ENCODE data around the gene PLXNB3.

The PLXNB3 gene

DNA sequence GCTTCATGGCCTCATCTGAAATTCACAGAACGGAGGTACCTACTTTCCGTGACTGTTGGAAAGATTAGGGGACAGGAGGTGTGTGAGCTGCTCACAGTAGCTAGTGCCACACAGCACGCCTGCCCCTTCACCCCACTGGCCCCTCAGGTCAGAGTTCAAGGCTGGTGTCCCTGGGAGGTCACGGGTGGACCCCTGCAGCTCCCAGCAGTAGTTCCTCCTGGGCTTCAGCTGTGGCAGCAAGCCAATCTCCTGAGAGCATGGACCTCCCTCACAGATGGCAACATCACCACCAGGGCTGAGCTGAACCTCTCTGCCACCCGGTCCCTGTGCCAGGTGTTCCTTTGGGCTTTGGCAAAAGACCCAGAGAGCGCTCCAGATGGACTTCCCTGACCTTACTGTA, 28.3 kb downstream of the PLXNB3 start:
- no peak for DNase-seq (ENCODE audit: low spot score)

DNA sequence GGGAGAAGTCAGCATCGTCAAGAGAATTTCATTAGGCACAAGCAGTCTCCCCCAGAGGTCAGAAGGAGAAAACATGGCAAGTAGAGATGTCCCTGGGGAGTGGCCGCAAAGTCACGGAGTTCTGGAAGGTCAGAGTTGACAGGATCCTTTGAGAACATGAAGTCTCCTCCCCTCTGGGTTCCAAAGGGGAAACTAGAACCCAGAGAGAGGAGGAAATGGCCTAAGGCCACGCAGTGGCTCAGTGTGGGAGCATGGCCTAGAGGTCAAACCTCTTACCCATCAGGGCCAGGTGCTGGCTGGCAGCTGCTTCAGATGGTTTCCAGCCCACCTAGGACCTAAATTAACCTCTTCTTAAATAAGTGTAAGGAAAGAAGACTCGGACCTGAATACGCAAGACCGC, 29.2 kb downstream of the PLXNB3 start:
- no peak for DNase-seq (ENCODE audit: low spot score)

DNA sequence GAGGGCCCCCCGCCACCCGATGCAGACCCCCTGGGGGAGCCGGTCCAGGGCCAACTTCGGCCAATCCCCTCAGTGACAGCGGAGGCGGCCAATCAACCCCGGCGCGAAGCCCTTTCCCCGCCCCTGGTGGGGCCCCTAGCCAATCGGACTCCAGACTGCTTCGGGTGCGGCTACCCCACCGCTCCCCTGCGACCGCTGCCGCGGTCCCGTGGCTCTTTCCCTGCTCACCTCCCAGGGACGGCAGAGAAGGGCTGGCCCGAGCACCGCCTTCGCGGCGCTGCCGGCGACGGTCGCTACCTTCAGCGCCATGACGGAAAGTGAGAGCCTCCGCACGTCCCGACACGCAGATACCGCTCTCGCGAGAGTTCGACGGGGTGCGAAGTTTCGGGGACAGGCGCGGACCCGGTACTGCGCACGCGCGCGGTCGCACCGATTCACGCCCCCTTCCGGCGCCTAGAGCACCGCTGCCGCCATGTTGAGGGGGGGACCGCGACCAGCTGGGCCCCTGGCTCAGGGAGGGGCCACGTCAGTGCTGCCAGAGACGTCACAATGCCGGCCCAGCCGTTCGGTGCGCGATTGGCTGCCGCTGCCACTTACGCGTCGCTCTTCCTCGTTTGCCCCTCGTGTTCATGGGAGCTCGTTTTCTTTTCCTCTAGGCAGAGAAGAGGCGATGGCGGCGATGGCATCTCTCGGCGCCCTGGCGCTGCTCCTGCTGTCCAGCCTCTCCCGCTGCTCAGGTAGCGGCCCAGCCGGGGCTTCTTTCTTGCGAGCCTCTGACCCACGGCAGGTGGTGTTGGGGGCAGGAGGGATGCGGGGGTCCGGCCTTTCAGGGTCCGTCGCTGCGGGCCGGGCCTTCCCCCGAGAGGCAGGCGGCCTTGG, 30.2 kb downstream of the PLXNB3 start, which contains the start of the genes IDH3G and SSR4:
Gene IDH3G, minus strand, starts transcription at position 358 of the 879 bp plus-strand sequence. Its CDS starts 49 bp downstream, at position 309.
Gene SSR4, plus strand, starts transcription at position 651 of the 879 bp plus-strand sequence. Its CDS starts 20 bp downstream, at position 671.
- DNase-seq (ENCODE audit: low spot score): peak; percentile 89

DNA sequence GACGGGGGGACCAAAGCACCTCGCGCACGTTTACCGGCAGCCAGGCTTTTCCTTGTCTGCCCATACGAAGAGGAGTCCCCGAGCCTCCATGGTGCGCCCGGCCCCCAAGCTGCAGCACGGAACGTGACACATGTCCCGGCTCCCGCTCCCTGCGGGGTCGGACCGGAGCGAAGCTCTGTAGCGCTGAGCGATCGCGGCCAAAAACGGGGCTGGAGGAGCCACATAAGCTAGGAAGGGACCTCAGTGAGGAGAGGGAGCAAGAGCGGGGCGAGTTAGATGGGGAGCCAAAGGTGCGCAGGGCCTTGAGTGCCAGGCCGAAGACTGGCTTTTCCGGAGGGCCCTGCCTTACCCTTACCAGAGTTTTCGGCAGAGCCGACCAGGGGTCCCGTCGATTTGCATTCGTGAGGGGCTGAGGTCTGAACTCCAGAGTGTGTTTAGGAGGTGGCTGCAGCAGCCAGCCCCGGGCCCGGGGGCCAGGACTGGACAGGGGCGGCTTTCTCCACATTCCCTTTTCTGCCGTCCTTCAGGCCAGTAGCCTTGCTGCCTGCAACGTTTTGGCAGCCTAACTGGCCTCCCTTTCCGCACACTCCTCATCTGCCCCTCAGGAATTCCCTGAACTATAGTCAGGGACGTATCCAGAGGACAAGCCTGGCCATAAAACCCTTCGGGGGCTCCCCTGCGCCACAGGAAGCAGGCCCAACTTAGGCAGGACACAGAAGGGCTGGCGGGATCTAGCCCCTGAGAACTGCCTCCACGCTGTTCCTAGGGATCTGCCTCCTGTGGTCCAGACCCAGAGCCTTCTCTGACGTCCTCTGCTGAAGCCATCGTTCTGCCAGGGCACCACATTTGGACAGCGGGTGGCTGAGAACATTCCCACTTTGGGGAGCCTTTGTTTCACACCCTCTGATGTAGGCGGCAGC, 31.1 kb downstream of the PLXNB3 start:
- no peak for DNase-seq (ENCODE audit: low spot score)

DNA sequence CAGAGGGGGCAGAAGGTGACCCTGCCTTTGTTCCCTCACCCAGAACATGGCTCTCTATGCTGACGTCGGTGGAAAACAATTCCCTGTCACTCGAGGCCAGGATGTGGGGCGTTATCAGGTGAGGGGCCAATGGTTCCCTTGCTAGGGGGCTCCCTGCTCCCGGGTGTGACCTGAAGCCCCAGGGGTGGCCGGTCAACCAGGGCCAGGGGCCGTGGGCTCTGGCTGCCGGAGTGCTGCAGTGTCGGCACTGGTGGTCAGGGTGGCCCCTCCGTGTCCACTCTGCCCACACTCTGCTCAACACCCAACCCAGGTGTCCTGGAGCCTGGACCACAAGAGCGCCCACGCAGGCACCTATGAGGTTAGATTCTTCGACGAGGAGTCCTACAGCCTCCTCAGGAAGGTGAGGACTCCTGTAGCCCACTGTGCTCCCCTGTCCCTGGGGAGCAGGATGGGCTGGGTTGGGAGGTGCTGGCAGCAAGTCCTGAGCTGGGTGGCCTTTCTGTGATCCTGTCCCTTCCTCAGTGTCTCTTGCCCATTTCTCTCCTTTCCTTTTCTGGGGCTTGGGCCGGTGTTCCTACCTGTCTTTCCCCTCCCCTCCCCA, 33.5 kb downstream of the PLXNB3 start:
- no peak for DNase-seq (ENCODE audit: low spot score)

DNA sequence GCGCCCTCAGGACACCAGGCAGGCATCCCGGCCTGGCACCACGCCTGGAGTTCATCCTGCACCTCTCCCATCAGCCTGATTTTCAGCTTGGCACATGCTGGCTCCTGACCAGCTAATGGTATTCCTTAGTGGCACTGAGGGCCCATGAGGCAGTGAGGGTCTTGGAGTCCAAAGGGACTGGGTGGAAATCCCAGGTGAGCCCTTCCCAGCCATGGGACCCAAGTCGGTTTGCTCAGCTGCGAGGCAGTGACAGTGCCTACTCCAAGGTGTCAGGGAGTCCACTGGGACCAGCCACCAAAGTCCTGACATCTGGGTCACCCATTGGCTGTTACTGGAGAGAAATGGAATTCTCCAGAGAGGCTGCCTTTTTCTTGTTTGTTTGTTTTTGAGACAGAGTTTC, 35.3 kb downstream of the PLXNB3 start:
- DNase-seq (ENCODE audit: low spot score): no peak

DNA sequence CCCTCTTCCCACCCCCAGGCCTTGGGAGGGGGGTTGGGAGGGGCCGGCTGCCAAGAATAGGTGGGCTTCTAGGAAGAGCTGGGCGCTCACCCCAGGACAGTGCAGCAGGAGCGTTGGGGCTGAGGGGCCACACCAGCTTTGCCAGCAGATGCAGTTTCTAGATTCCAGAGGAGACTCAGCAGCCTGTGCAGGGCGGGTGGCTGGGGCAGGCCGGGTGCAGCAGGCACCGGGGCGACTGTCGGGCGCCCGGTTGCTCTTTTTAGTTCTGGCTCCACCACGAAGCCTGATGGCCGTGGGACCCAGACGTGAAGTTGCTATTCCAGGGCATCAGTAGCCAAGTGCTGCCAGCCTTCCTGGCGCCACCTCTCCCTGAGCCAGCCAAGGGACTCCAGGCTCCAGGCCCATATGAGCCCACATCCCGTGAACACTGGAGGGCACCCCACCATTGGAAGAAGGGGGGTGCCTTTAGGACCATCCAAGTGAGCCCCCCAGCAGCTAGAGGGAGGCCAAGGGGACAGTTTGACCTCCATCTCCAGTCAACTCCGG, 36.2 kb downstream of the PLXNB3 start:
- no peak for DNase-seq (ENCODE audit: low spot score)

DNA sequence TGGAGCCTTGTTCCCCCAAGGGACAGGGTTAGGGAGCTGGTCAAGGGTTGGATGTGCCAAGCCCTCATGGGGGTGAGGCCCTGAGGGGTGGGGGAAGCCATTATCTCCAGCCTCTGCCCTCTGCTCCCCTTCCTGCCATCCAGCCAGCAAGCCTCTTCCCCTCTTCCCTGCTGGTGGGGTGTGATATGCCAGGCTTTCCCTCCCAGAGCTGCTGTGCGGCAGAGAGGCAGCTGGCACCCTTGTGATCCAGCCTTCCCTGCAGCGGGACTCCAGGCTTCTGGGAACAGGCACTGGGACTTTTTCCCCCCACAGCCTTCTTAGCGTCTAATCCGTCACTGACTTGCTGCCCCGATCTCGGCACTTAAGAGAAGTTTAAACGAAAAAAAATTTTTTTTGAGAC, 36.7 kb downstream of the PLXNB3 start:
- DNase-seq (ENCODE audit: low spot score): no peak

DNA sequence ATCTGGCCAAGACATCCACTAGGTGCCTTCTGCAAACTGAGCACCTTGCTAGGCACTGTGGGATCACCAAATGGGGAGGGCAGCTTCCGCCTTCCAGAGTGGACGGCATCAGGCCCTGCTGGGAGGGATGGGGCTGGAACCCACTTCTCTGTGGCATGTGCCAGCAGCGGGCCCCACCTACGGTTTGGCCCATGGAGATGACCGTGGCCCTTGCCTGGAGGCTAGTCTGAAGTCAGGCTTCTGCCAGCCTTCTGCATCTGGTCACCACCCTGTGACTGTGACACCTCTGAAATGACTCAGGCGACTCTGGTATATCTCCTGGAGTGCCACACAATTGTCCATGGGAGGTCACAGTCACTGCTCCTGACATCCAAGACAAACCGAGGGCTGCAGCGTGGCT, 37.6 kb downstream of the PLXNB3 start:
- no peak for DNase-seq (ENCODE audit: low spot score)

DNA sequence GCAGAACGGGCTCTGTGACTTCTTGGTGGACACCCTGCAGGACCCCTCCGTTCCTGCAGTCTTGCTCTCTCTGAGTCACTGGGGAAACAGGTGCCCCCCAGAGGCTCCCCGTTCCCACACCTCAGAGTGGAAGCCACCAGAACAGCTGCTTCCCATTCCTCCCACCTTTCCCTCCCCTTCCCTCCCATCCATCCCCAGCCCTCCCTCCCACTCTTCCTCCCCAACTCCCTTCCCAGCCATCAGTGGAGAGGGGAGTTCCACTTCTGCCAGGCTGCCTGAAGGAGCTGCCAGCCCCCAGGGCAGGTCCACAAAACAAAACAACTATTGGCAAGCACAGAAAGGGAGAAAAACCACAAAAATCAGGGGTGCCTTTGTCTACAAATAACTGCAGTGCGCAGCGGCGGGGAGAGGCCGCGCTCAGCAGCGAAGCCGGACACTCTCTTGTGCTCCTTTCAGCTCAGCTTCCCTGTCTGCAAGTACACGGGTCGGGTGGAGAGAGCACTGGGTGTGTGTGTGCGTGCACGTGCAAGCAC, 38.5 kb downstream of the PLXNB3 start:
- no peak for DNase-seq (ENCODE audit: low spot score)

DNA sequence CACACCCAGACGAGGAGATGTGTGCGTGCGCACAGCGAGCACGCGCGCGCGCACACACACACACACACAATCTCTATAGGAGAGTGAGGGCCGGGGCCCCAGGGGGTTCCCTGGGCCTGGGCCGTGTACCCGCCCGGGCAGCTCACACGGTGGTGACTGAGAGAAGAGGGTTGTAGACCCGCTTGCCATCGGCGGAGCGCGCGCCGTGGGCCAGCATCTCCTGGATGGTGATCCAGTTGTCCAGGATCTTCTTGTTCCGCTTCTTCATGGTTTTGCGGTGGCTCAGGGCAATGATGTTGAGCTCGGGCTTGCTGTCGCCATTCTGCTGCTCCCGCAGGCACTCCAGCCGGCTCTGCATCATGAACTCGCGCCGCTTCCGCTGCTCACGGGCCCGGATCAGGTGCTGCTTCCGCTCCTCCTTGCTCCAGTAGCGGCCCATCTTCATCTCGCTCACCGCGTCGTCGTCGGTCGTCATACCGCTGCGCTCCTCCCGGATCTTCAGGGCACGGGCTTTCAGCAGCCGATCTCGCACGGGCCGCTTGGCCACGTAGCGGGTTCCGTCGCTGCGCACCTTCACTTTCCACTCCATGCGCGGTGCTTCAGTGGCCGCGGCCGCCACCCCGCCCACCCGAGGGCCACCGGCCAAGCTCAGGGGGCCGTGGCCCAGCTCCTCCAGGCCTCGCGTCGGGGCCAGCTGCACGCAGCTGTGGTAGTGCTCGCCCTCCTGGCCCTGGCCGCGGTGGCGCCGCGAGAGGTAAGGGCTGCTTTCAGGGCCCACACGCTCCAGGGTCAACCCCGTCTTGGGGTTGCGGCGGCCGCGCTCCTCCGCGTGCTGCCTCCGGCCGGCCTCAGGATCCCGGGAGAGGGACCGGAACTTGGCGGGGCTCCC, 39.4 kb downstream of the PLXNB3 start:
- no peak for DNase-seq (ENCODE audit: low spot score)

DNA sequence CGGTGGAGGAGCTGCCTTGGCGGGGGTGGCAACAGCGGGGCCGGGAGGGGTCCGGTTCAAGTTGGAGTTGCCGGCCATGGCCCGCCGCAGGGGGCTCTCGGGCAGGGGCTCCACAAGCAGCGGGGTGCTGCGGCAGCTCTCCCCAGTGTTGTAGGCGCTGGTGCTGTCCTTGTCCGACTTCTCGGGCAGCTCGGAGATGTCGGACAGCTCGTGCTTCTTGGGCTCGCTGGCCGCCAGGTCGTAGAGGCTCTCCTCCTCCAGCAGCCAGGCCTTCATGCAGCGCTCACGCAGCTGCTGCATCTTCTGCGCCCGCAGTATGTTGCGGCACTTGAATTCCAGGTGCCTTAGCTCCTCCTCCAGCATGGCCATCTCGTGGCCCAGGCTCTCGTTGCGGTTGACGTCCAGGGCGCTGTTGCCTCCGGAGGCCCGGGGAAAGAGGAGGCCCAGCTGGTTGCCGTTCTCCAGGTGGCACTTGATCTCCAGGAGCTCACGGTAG, 40.1 kb downstream of the PLXNB3 start:
- DNase-seq (ENCODE audit: low spot score): no peak

DNA sequence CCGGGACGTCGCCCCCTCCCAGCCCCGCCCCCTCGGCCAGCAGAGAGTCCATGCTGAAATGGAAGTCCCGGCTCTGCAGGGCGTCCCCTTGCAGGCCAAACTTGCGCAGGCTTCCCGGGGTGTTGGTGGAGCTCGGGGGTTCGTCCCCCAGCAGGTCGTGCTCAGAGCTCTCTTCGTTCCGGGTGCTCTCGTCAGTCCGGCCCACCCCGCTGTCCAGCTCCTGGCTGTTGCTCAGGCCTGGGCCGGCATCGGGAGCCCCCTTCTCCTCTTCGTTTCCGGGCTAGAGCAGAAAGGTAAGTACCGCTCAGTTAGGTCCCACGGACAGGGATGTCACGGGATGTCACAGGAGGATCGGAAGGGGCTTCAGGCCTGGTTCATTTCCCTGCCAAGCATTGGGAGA, 40.6 kb downstream of the PLXNB3 start:
- DNase-seq (ENCODE audit: low spot score): no peak

DNA sequence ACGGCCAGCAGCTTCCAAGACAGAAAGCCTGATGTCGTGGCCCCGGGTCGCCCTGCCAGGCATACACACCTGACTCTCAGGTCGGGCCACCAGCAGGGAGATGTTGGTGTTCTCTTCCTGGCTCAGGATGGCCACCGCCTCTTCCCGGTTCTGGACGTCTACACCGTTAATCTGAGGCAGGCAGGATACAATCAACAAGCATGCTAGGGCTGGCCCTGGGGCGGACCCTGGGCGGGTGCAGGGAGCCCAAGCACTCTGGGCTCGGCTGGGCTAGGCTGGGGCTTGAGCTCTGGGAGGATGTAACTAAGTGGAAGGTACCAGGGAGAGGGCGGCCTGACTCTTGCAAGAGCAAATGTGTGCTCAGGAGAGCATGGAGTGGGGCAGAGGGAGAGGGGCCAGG, 41.4 kb downstream of the PLXNB3 start:
- no peak for DNase-seq (ENCODE audit: low spot score)

DNA sequence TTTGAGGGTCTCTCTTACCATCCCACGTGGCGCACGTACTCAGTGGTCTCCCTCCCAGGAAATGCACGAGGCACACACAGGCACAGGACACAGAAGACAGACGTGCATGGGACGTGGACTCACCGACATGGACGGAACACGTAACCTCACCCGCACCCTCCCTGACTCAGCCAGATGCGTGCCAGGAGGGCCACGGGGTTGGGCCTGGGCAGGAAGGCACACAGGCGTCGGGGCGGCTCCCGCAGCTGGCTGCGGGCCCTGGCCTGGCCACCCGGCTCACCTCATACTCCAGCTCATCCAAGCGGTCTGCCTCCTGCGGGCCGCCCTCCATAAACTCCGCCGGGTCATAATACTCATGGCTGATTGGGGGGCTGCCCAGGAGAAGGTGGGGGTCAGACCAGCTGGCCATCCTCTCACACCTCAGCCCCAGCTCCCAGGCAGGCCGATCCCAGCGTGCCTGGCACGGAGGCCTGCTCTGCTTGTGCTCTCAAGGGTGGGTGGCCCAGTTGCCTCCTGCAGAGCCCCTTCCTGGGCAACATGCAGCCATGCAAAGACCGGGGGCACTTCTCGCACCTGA, 43.0 kb downstream of the PLXNB3 start:
- DNase-seq (ENCODE audit: low spot score): no peak

DNA sequence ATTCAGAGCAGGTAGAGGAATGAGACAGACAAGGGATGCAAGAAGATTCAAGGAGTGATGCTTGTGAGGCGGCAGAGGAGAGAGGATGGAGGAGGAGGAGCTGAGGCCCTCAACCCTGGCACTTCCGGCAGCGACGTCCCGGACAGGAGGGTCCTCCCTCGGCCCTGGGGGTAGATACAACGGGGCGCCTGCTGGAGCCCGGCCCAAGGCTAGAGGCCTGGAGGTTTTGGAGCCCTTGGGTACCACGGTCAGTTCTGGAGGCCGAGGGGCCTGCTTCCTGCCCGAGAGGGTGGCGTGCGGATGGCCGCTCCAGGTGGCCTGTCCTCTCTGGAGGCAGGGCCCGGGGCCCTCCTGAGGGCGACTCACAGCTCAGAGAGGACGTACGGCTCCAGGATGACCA, 43.9 kb downstream of the PLXNB3 start:
- no peak for DNase-seq (ENCODE audit: low spot score)

DNA sequence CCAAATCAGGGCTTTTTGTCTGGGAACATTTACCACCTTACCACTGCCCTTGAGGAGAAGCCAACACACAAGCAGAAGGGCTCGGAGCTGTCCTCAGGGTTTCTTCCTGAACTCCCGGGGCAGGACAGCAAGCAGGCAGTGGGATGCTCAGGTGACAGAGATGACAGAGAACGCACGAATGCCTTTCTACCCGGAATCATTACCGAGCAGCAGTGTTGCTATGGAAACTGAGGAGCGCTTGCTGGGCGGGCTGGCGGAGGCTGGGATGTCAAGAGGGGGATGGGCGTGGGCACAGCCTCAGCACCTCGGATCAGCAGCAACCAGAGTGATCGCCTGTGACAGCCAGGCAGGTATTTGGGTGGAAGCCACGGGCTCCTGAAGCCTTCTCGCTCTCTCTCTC, 48.2 kb downstream of the PLXNB3 start:
- no peak for DNase-seq (ENCODE audit: low spot score)

DNA sequence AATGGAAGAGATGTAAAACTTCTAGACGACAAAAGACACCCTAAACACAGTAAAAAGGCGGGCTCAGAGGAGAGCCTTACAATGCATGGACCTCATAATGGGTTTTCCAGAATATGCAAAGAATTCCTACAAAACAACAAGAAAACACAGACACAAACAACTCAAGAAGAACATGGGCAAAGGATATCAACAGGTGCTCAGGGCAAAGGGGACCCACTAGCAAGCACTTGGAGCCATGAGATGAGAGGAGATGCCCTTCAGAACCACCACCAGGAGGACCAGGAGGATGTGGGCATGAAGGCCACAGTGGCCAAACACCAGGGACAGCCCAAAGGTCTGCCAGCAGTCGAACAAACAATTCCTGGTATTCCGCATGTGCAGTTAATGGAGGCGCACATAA, 49.1 kb downstream of the PLXNB3 start:
- no peak for DNase-seq (ENCODE audit: low spot score)

DNA sequence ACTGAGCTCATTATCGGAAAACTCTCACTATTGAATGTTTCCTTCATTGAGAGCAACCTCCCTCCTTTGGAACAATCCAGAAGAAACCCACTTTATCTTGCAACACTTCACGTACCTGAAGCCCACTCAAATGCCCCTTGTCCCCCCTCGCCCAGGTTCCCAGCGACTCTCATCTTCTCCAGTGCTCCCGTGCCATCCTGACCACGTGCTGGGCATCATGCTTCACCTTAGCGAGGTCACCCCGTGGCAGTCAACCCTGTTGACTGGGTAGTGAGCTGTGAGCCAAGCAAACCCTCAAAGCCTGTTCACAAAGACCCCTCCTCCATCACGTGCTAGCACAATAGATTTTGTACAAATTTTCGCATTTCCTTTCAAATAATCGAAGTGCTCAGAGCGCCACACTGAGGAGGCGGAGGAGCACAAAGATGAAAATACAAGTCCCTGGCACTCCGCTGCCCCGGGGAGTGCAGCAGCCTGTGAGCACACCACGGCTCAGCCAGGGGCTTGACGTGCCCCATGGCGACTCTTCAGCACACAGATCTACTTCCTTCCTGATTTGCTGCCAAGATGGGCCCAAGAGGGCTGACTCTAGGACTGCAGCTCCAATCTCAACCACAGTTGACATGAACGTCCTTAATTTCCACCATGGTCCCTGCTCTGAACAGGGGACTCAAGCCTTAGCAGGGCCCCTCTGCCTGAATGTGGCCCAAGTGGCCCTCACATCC, 50.7 kb downstream of the PLXNB3 start:
- DNase-seq (ENCODE audit: low spot score): no peak

Measured in pons (tissue), 1 donor.